GM18508 (cell line): ENCODE measurements around the gene ZBED1.
A peak's percentile ranks its signal among the peaks of the same experiment; 100 is the strongest.
"Not testable (repeated sequence)": the region's sequence is repeated elsewhere in the genome, so short reads cannot be mapped to it uniquely, and the experiment has no call there.

ENCODE experiments used
- ATAC-seq: cut with Tn5 transposase; IDR thresholded peaks from one replicate; pipeline ENCODE4 v1.9.1; 2021; ENCODE audit warnings: moderate number of reproducible peaks; ENCODE audit not compliant: insufficient read depth, unreplicated experiment

Gene ZBED1

GRCh38 chrX:2460821-2461710 is 39.7 kb downstream of the ZBED1 start:
- not testable (repeated sequence) for ATAC-seq

- not testable (repeated sequence) for ATAC-seq
Observed at GRCh38 chrX:2460048-2460447, 40.7 kb downstream of the ZBED1 start.

- no peak for ATAC-seq
Observed at GRCh38 chrX:2458309-2458708, 42.5 kb downstream of the ZBED1 start.

- no peak for ATAC-seq
Observed at GRCh38 chrX:2457289-2458133, 43.3 kb downstream of the ZBED1 start.

- not testable (repeated sequence) for ATAC-seq
Observed at GRCh38 chrX:2456091-2456490, 44.7 kb downstream of the ZBED1 start.

GRCh38 chrX:2454620-2455019 is 46.2 kb downstream of the ZBED1 start:
- ATAC-seq: not testable (repeated sequence)

- no peak for ATAC-seq
Observed at GRCh38 chrX:2452799-2453198, 48.0 kb downstream of the ZBED1 start.

GRCh38 chrX:2452317-2452784 is 48.4 kb downstream of the ZBED1 start:
- ATAC-seq: no peak

- ATAC-seq: no peak
Observed at GRCh38 chrX:2451501-2452316, 49.1 kb downstream of the ZBED1 start.

- ATAC-seq: no peak
Observed at GRCh38 chrX:2450681-2451080, 50.1 kb downstream of the ZBED1 start.

GRCh38 chrX:2449135-2449886 is 51.5 kb downstream of the ZBED1 start:
- peak; percentile 51 for ATAC-seq

GRCh38 chrX:2447484-2447883 is 53.3 kb downstream of the ZBED1 start:
- no peak for ATAC-seq

GRCh38 chrX:2446815-2447214 is 54.0 kb downstream of the ZBED1 start:
- no peak for ATAC-seq

- no peak for ATAC-seq
Observed at GRCh38 chrX:2445662-2446623, 54.8 kb downstream of the ZBED1 start.

- no peak for ATAC-seq
Observed at GRCh38 chrX:2442694-2443093, 58.1 kb downstream of the ZBED1 start.

GRCh38 chrX:2441466-2441865 is 59.3 kb downstream of the ZBED1 start:
- no peak for ATAC-seq

GRCh38 chrX:2439613-2440012 is 61.2 kb downstream of the ZBED1 start:
- ATAC-seq: no peak
